A549 (cell line): ENCODE measurements around the gene SCGB1A1. TPM values are rescaled to one million over a fixed set of nuclear protein-coding genes. Genes with fewer than 3 reads are reported as not detected.

Source experiments
- ATAC-seq, 2 experiments: fragments of 200-7000 bp in 1 of 2; fragments of >200 bp in 1 of 2; cut with Nextera tagmentation in 1 of 2; cut with Tn5 transposase in 1 of 2; 3 replicates each; pipeline versions ENCODE4 v1.8.0 to v1.9.1; 2018 to 2020; ENCODE audit warnings: mild to moderate bottlenecking in 1 of 2, moderate library complexity in 1 of 2
- CTCF ChIA-PET: fragments of 300-600 bp; sonication (Branson Sonifier 250); formaldehyde crosslinking; extraction: SDS; loops from one replicate; lab custom pipeline; 2021; ENCODE audit warnings: antibody characterized with exemption, inconsistent platforms; lab: Yijun Ruan, JAX
- POLR2A ChIA-PET: fragments of 350-600 bp; formaldehyde crosslinking; extraction: SDS; loops from one replicate; lab custom pipeline; 2021; ENCODE audit warnings: antibody characterized with exemption, inconsistent platforms; lab: Yijun Ruan, JAX
- DNase-seq, 2 experiments: peaks; one replicate each; pipeline versions ENCODE4 v3.0.0 to v3.0.0-alpha.2; 2011 to 2016; ENCODE audit warnings: low read depth in 1 of 2, low spot score in 1 of 2
- FAIRE-seq: peaks from 2 replicates; lab custom pipeline; 2011; peaks lifted over from hg19 to GRCh38; lab: Jason Lieb, UNC
- H3K27ac ChIP-seq, 2 experiments: fragments of >200 bp; sonication (Bioruptor Twin); formaldehyde crosslinking; 3 replicates each; pipeline ENCODE4 v1.5.1; 2016 to 2017
- H3K4me1 ChIP-seq: fragments of >200 bp; sonication (Bioruptor Twin); formaldehyde crosslinking; 3 replicates; pipeline ENCODE4 v1.6.1; 2016
- H3K4me2 ChIP-seq: fragments of >200 bp; sonication (Bioruptor Twin); formaldehyde crosslinking; 3 replicates; pipeline ENCODE4 v1.6.1; 2016
- H3K4me3 ChIP-seq: fragments of >200 bp; sonication (Bioruptor Twin); formaldehyde crosslinking; 3 replicates; pipeline ENCODE4 v1.5.1; 2016
- H3K9me3 ChIP-seq: fragments of >200 bp; sonication (Bioruptor Twin); formaldehyde crosslinking; 3 replicates; pipeline ENCODE4 v1.6.1; 2016
- BHLHE40 ChIP-seq: IDR thresholded peaks from 2 replicates; pipeline ENCODE4 v1.6.1; 2012; ENCODE audit warnings: low read depth, low read length, inconsistent platforms
- E2F6 ChIP-seq: IDR thresholded peaks from 2 replicates; pipeline ENCODE4 v1.6.1; 2012; ENCODE audit warnings: low read depth, borderline replicate concordance
- EP300 ChIP-seq, 2 experiments: fragments of >200 bp; sonication (Bioruptor Twin); formaldehyde crosslinking; IDR thresholded peaks; 2 replicates in 1 of 2; 3 replicates in 1 of 2; pipeline ENCODE4 v1.6.1; 2016 to 2017
- FOSB ChIP-seq: fragments of 250-450 bp; sonication (Bioruptor Pico); IDR thresholded peaks from 2 replicates; pipeline ENCODE4 v1.5.0; 2020; ENCODE audit warnings: mild to moderate bottlenecking, moderate library complexity
- FOXS1 ChIP-seq: fragments of 250-450 bp; sonication (Bioruptor Pico); IDR thresholded peaks from 2 replicates; pipeline ENCODE4 v1.5.0; 2020; ENCODE audit warnings: mild to moderate bottlenecking, moderate library complexity
- HMGXB4 ChIP-seq: fragments of 250-450 bp; sonication (Bioruptor Pico); IDR thresholded peaks from 2 replicates; pipeline ENCODE4 v1.5.0; 2021; ENCODE audit warnings: mild to moderate bottlenecking, moderate library complexity, borderline replicate concordance
- HOXA7 ChIP-seq: fragments of 250-450 bp; sonication (Bioruptor Pico); IDR thresholded peaks from 2 replicates; pipeline ENCODE4 v1.5.0; 2020; ENCODE audit warnings: mild to moderate bottlenecking, moderate library complexity
- JUNB ChIP-seq: fragments of >200 bp; sonication (Bioruptor Twin); formaldehyde crosslinking; IDR thresholded peaks from 2 replicates; pipeline ENCODE4 v1.6.1; 2016
- KDM1A ChIP-seq: fragments of 200-600 bp; sonication (generic); IDR thresholded peaks from 2 replicates; pipeline ENCODE4 v1.6.1; 2016; ENCODE audit warnings: low read depth, mild to moderate bottlenecking
- MAFK ChIP-seq: fragments of 450-650 bp; IDR thresholded peaks from 2 replicates; pipeline ENCODE4 v1.6.1; 2014; ENCODE audit not compliant: partially characterized antibody
- MAZ ChIP-seq: fragments of 150-350 bp; IDR thresholded peaks from 2 replicates; pipeline ENCODE4 v1.6.1; 2014; ENCODE audit warnings: antibody characterized with exemption, low read depth, low read length, borderline replicate concordance
- NFE2L2 ChIP-seq: fragments of 150-350 bp; conservative IDR thresholded peaks from 2 replicates; pipeline ENCODE4 v1.6.1; 2014; ENCODE audit warnings: low read length
- NPAS2 ChIP-seq: fragments of 250-450 bp; sonication (Bioruptor Pico); IDR thresholded peaks from 2 replicates; pipeline ENCODE4 v1.8.0; 2022; ENCODE audit warnings: mild to moderate bottlenecking, moderate library complexity, borderline replicate concordance
- PBX3 ChIP-seq: IDR thresholded peaks from 2 replicates; pipeline ENCODE4 v1.6.1; 2012
- PHF8 ChIP-seq: fragments of 200-600 bp; sonication (generic); IDR thresholded peaks from 2 replicates; pipeline ENCODE4 v1.6.1; 2016; ENCODE audit warnings: low read depth, mild to moderate bottlenecking, antibody characterized with exemption, moderate library complexity, borderline replicate concordance
- POLR2A ChIP-seq: IDR thresholded peaks from 2 replicates; pipeline ENCODE4 v1.6.1; 2012; ENCODE audit warnings: mild to moderate bottlenecking, low read length
- POLR2AphosphoS2 ChIP-seq: conservative IDR thresholded peaks from 2 replicates; pipeline ENCODE4 v1.6.1; 2012; ENCODE audit warnings: low read length, improper control_type of control experiment, inconsistent platforms
- RARB ChIP-seq: fragments of 250-450 bp; sonication (Bioruptor Pico); IDR thresholded peaks from 2 replicates; pipeline ENCODE4 v1.8.0; 2021; ENCODE audit warnings: mild to moderate bottlenecking, moderate library complexity
- RFX5 ChIP-seq: fragments of 450-650 bp; IDR thresholded peaks from 2 replicates; pipeline ENCODE4 v1.7.1; 2014; ENCODE audit warnings: antibody characterized with exemption, mild to moderate bottlenecking, moderate library complexity
- SREBF2 ChIP-seq: fragments of 450-650 bp; IDR thresholded peaks from 2 replicates; pipeline ENCODE4 v1.6.1; 2014; ENCODE audit warnings: mild to moderate bottlenecking, moderate library complexity
- TP53 ChIP-seq: fragments of 250-450 bp; sonication (Bioruptor Pico); IDR thresholded peaks from 2 replicates; pipeline ENCODE4 v1.5.0; 2021; ENCODE audit warnings: mild to moderate bottlenecking, moderate library complexity
- ZNF302 ChIP-seq: fragments of 250-450 bp; sonication (Bioruptor Pico); IDR thresholded peaks from 2 replicates; pipeline ENCODE4 v1.9.0; 2021; ENCODE audit warnings: inconsistent platforms, mild to moderate bottlenecking, moderate library complexity
- WGBS: methylation state at CpG from one replicate; pipeline ENCODE4 v1.1.6; 2017; ENCODE audit errors: missing lambda C conversion rate; 5-methylcytosine and 5-hydroxymethylcytosine counted together
- polyA plus RNA-seq, 4 experiments: library from polyadenylated mRNA; depleted of rRNA in 3 of 4; stranded (reverse); fragments of >200 nt; fragmentation: RNase III in 1 of 4; extraction: RNeasy Plus Mini Kit Qiagen cat#74134 plus additional on column Dnase treatment in 1 of 4; gene quantifications; 2 replicates in 3 of 4; 3 replicates in 1 of 4; pipeline ENCODE4 v1.2.3, GENCODE V29; 2011 to 2017
- TF ChIP-seq, protein P1 (sequence below): IDR thresholded peaks from 2 replicates; pipeline ENCODE4 v1.6.1; 2012

Gene SCGB1A1
- polyA plus RNA-seq, 2 of the 4 experiments (the other 2 are of a cell fraction): 0.47 TPM; not detected in 1

DNA sequence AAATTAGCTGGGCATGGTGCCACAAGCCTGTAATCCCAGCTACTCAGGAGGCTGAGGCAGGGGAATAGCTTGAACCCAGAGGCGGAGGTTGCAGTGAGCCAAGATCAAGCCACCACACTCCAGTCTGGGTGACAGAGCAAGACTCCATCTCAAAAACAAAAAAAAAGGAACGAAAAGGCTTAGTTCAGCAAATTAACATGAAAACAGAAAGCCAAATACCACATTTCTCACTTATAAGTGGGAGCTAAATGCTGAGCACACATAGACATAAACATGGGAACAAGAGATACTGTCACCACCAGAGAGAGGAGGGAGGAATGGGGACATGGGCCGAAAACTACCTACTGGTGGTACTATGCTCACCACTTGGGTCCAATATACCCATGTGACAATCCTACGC lies 38.6 kb downstream of the SCGB1A1 start:
- Histone ChIP-seq H3K4me2 (no peak overlapping the region), H3K4me3 (no peak overlapping the region), H3K4me1 (peaks cover 23% of the 10 kb centered on the region), H3K27ac (no peak overlapping the region), H3K9me3 (no peaks in the 10 kb centered on the region)
- no peak for FAIRE-seq
- TF ChIP-seq MAFK (peak; percentile 58), BHLHE40 (no peak)
- CTCF ChIA-PET: interaction anchor here (0.7 to 3.5 kb wide), 9 partner anchors 12 to 85 kb away, joined by 3 to 23 read pairs (median 5); no protein-coding TSS in a partner anchor
- POLR2A ChIA-PET: no interaction called here
- 92% methylated on average over 4 of the region's 4 CpGs for WGBS
- ATAC-seq: no peak
- no peak for DNase-seq

DNA sequence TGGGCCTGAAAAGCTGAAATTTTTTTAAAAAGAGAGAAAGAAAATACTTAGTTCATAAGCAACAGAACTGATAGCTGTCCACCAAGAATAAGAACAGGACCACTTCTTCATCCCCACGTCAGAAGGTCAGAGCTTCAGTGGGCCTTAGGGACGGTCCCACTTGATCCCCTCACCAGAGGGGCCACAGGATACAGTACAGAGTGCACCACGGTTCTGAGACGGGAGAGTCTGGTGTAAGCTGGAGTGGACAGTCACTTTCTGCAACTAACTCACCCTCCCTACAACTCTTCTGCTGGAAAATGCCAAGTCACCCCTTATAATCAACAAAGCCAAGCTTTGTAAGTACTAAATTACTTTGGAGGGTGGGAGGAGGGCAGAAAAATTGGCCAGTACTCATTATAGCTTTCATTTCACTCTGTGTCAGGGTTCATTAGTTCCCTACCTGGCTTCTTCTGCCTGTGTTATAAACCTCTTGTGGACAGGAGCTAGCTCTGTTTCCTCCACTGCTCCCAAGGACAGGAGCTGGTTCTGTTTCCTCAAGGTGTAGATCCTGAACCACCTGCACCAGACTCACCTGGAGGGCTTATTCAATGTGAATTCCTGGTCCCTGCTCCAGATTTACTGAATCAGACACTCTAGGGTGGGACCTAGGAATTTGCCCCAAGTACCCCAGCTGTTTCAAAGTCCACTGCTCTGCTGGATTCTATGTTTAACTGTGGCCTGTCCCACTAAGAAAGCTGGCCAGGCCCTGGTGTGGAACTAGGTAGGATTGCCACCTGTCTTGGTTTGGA lies 39.6 kb downstream of the SCGB1A1 start:
- ChIA-PET CTCF (interaction anchor here (0.7 to 3.5 kb wide), 13 partner anchors 9 to 102 kb away, joined by 3 to 23 read pairs (median 4); no protein-coding TSS in a partner anchor), POLR2A (interaction anchor here (0.5 to 1.2 kb wide), 3 partner anchors 21 to 115 kb away, joined by 3 to 4 read pairs (median 4); partner anchors contain the start of genes EEF1G and SCGB1A1)
- Histone ChIP-seq H3K4me3 (no peak overlapping the region), H3K4me1 (peaks cover 24% of the 10 kb centered on the region), H3K9me3 (no peaks in the 10 kb centered on the region), H3K4me2 (no peak overlapping the region), H3K27ac (peak overlapping the region in 1 of 2 experiments; percentile 61; a peak in 2 of 6 replicates)
- DNase-seq (peak in 1 of 2 experiments; percentile 16), ATAC-seq (peak in 1 of 2 experiments; percentile 58; a peak in 3 of 6 replicates), FAIRE-seq (no peak)
- TF ChIP-seq, protein P1, sequence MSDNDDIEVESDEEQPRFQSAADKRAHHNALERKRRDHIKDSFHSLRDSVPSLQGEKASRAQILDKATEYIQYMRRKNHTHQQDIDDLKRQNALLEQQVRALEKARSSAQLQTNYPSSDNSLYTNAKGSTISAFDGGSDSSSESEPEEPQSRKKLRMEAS: no peak
- peak; percentile 58 for TF ChIP-seq NFE2L2
- no peak for TF ChIP-seq HOXA7 (CRISPR knock-in tag)
- TF ChIP-seq MAFK: peak; percentile 71
- no peak for TF ChIP-seq POLR2A
- no peak for TF ChIP-seq E2F6
- TF ChIP-seq SREBF2: no peak
- no peak for TF ChIP-seq PBX3
- TF ChIP-seq FOSB (CRISPR knock-in tag): no peak
- 39% methylated on average over 4 of the region's 4 CpGs for WGBS

- ChIA-PET POLR2A (interaction anchor here (0.5 to 1.2 kb wide), 2 partner anchors 20 to 115 kb away, joined by 4 read pairs; partner anchors contain the start of gene EEF1G), CTCF (interaction anchor here (1.2 to 3.5 kb wide), 8 partner anchors 10 to 102 kb away, joined by 3 to 23 read pairs (median 5); no protein-coding TSS in a partner anchor)
- no peak for FAIRE-seq
- TF ChIP-seq FOXS1: no peak
- TF ChIP-seq NPAS2 (CRISPR knock-in tag): no peak
- no peak for TF ChIP-seq PHF8
- no peak for TF ChIP-seq RARB (CRISPR knock-in tag)
- no peak for TF ChIP-seq JUNB
- TF ChIP-seq HMGXB4: no peak
- no peak for TF ChIP-seq RFX5
- TF ChIP-seq KDM1A: no peak
- TF ChIP-seq EP300 (IDR thresholded peaks at IDR 0.05): no peak
- no peak for TF ChIP-seq ZNF302 (CRISPR knock-in tag)
- no peak for TF ChIP-seq SREBF2
- TF ChIP-seq POLR2AphosphoS2: no peak
- TF ChIP-seq MAZ: no peak
- TF ChIP-seq TP53 (CRISPR knock-in tag): no peak
- ATAC-seq: peak in 1 of 2 experiments; percentile 36; a peak in 2 of 6 replicates
- Histone ChIP-seq H3K4me3 (no peak overlapping the region), H3K27ac (peak overlapping the region in 1 of 2 experiments; percentile 61; a peak in 2 of 6 replicates), H3K4me1 (peaks cover 24% of the 10 kb centered on the region), H3K9me3 (no peaks in the 10 kb centered on the region), H3K4me2 (no peak overlapping the region)
- DNase-seq: no peak
- WGBS: 90% methylated on average over 1 of the region's 1 CpG
Observed at GRCh38 chr11:62459080-62459479, 40.2 kb downstream of the SCGB1A1 start.
